ENCODE measurements around the gene EHMT1. TPM values are rescaled to one million over a fixed set of nuclear protein-coding genes. Genes with fewer than 3 reads are reported as not detected.

EHMT1 gene
- total and polyA plus RNA-seq, 9 of the 15 experiments (the other 6 are each of a cell fraction or from before 2014, with no cell fraction given), result 2.2 to 76.0 (median 36.4) TPM

DNA sequence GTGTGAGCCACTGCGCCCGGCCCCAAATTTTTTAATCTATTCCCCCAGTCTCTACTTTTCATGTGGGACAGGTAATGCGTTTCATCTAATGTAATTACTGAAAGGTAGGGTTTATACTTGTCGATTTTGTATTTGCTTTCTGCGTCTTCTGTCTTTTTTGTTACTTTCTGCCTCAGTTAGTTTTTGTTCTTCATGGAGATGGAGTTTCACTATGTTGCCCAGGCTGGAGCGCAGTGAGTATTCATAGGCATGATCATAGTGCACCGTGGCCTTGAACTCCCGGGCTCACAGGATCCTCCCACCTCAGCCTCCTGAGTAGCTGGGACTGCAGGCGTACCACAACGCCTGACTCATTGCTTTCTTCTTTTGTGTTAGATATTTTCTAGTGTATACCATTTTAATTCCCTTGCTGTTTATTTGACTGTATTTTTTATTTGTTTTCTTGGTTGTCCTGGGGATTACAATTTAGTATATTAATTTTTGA lies 23.4 kb downstream of the EHMT1 start:
- 89% methylated on average over 10 of the region's 10 CpGs for WGBS (ENCODE audit: insufficient coverage, low coverage, missing lambda C conversion rate)
- in situ Hi-C loops (cut with MboI), result no loop called here
- TF ChIP-seq POLR2AphosphoS2 (IDR thresholded peaks at IDR 0.05; ENCODE audit: low read length) (no peak), SMAD4 (CRISPR knock-in tag; conservative IDR thresholded peaks at IDR 0.05) (no peak), DPF2 (IDR thresholded peaks at IDR 0.05) (no peak), TCFL5 (CRISPR knock-in tag; conservative IDR thresholded peaks at IDR 0.05) (no peak), ARID2 (IDR thresholded peaks at IDR 0.05) (no peak), HOXB6 (CRISPR knock-in tag; IDR thresholded peaks at IDR 0.05; ENCODE audit: borderline replicate concordance) (no peak), FUS (optimal IDR thresholded peaks at IDR 0.05; ENCODE audit: low read depth, low read length) (no peak), TFAM (CRISPR knock-in tag; conservative IDR thresholded peaks at IDR 0.05) (no peak), TSC22D4 (tag; IDR thresholded peaks at IDR 0.05) (no peak), MAFF (IDR thresholded peaks at IDR 0.05; ENCODE audit: low read length) (no peak), ZNF589 (CRISPR knock-in tag; IDR thresholded peaks at IDR 0.05; ENCODE audit: low read depth) (no peak), POLR2AphosphoS5 (IDR thresholded peaks at IDR 0.05; ENCODE audit: control insufficient read depth, insufficient read depth, low read depth, low read length) (no peak), MAFK (IDR thresholded peaks at IDR 0.05; ENCODE audit: low read length) (no peak)
- TF ChIP-seq, protein P1, sequence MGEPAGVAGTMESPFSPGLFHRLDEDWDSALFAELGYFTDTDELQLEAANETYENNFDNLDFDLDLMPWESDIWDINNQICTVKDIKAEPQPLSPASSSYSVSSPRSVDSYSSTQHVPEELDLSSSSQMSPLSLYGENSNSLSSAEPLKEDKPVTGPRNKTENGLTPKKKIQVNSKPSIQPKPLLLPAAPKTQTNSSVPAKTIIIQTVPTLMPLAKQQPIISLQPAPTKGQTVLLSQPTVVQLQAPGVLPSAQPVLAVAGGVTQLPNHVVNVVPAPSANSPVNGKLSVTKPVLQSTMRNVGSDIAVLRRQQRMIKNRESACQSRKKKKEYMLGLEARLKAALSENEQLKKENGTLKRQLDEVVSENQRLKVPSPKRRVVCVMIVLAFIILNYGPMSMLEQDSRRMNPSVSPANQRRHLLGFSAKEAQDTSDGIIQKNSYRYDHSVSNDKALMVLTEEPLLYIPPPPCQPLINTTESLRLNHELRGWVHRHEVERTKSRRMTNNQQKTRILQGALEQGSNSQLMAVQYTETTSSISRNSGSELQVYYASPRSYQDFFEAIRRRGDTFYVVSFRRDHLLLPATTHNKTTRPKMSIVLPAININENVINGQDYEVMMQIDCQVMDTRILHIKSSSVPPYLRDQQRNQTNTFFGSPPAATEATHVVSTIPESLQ (CRISPR knock-in tag; IDR thresholded peaks at IDR 0.05), result no peak
- TF ChIP-seq, protein P2, sequence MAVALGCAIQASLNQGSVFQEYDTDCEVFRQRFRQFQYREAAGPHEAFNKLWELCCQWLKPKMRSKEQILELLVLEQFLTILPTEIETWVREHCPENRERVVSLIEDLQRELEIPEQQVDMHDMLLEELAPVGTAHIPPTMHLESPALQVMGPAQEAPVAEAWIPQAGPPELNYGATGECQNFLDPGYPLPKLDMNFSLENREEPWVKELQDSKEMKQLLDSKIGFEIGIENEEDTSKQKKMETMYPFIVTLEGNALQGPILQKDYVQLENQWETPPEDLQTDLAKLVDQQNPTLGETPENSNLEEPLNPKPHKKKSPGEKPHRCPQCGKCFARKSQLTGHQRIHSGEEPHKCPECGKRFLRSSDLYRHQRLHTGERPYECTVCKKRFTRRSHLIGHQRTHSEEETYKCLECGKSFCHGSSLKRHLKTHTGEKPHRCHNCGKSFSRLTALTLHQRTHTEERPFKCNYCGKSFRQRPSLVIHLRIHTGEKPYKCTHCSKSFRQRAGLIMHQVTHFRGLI (CRISPR knock-in tag; IDR thresholded peaks at IDR 0.05), result no peak
- TF ChIP-seq, protein P3, sequence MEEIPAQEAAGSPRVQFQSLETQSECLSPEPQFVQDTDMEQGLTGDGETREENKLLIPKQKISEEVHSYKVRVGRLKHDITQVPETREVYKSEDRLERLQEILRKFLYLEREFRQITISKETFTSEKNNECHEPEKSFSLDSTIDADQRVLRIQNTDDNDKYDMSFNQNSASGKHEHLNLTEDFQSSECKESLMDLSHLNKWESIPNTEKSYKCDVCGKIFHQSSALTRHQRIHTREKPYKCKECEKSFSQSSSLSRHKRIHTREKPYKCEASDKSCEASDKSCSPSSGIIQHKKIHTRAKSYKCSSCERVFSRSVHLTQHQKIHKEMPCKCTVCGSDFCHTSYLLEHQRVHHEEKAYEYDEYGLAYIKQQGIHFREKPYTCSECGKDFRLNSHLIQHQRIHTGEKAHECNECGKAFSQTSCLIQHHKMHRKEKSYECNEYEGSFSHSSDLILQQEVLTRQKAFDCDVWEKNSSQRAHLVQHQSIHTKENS (CRISPR knock-in tag; IDR thresholded peaks at IDR 0.05), result no peak
- TF ChIP-seq, protein P4, sequence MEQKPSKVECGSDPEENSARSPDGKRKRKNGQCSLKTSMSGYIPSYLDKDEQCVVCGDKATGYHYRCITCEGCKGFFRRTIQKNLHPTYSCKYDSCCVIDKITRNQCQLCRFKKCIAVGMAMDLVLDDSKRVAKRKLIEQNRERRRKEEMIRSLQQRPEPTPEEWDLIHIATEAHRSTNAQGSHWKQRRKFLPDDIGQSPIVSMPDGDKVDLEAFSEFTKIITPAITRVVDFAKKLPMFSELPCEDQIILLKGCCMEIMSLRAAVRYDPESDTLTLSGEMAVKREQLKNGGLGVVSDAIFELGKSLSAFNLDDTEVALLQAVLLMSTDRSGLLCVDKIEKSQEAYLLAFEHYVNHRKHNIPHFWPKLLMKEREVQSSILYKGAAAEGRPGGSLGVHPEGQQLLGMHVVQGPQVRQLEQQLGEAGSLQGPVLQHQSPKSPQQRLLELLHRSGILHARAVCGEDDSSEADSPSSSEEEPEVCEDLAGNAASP (IDR thresholded peaks at IDR 0.05), result no peak

More for the DNA sequence above, 23.4 kb downstream of the EHMT1 start:
- CTCF ChIA-PET (ENCODE audit: low intra/inter-chr PET ratio), result no interaction called here
- BruUV-seq (replicated peaks), result no TSS peak
- H3K36me3 ChIP-seq (ENCODE audit: control insufficient read depth, insufficient read depth, low read length), result peaks cover 27% of the 10 kb centered on the region; the same call in 2 of the 3 replicates
- no peaks in the 10 kb centered on the region; the same call in none of the 2 replicates for H4K20me1 ChIP-seq (replicated peaks; ENCODE audit: control insufficient read depth, insufficient read depth, low read length)
- POLR2A ChIA-PET, result no interaction called here
- DNase-seq (ENCODE audit: extremely low read depth in 1 of 4, low spot score in 3 of 4) (no peak), FAIRE-seq (no peak), ATAC-seq (no peak)
- H2AFZ ChIP-seq (ENCODE audit: low read depth, low read length), result no peak overlapping the region
- peaks cover 90% of the 10 kb centered on the region for H3K79me2 ChIP-seq (ENCODE audit: control insufficient read depth, insufficient read depth, low read length)
- no peaks in the 10 kb centered on the region for H3K9me3 ChIP-seq (replicated peaks; ENCODE audit: control insufficient read depth, insufficient read depth, low read depth, low read length)
- intact Hi-C loops (cut with micrococcal nuclease), result no loop called here
- peaks cover 0 to 8% of the 10 kb centered on the region in 2 experiments; a peak in 3 of 5 replicates for H3K4me1 ChIP-seq (replicated peaks in 1 of 2; ENCODE audit: control insufficient read depth in 2 of 2, insufficient read depth in 2 of 2, low read length in 2 of 2)
- H3K4me2 ChIP-seq (ENCODE audit: insufficient read depth, low read length), result no peak overlapping the region
- no peak overlapping the region for H3K27ac ChIP-seq (ENCODE audit: extremely low read depth, low read depth, low read length)
- H3K27me3 ChIP-seq (ENCODE audit: control insufficient read depth in 2 of 2, insufficient read depth in 2 of 2, low read length in 2 of 2), result no peaks in the 10 kb centered on the region
- H3K9ac ChIP-seq (ENCODE audit: insufficient read depth in 1 of 2, low read depth in 2 of 2, low read length in 2 of 2), result no peak overlapping the region
- H3K9me1 ChIP-seq (ENCODE audit: control insufficient read depth, insufficient read depth, low read length), result no peaks in the 10 kb centered on the region
- H3K4me3 ChIP-seq, result no peak overlapping the region
